Posterior vena cava (tissue), 2 donors: ENCODE data around the gene TTYH2. TPM values are rescaled to one million over a fixed set of nuclear protein-coding genes. Genes with fewer than 3 reads are reported as not detected.

Experiments used
- DNase-seq: peaks from one replicate; pipeline ENCODE4 v3.0.0-alpha.2; 2020; ENCODE audit warnings: low spot score
- intact Hi-C, 2 donors: fragments of 100-400 bp; cut with DNase I; formaldehyde crosslinking; loops; one replicate each; pipeline versions ENCODE4 v1.14.1 to v1.14.2; 2022 to 2023
- total RNA-seq, 2 donors: library from RNA; stranded (reverse); fragmentation: NEBNext Ultra II Directional; extraction: Animal tissue kit (Norgen Biotek cat#: 25700); gene quantifications; one replicate each; pipeline ENCODE4 v1.2.1, GENCODE V29; 2021
- donor health status: DM: yes; HTN: yes; CAD: no.
- donor health status: DM: yes; HTN: yes; CAD: no.

The TTYH2 gene
- total RNA-seq, 2 donors from 2014 or later = 3.2 to 5.5 TPM

DNA sequence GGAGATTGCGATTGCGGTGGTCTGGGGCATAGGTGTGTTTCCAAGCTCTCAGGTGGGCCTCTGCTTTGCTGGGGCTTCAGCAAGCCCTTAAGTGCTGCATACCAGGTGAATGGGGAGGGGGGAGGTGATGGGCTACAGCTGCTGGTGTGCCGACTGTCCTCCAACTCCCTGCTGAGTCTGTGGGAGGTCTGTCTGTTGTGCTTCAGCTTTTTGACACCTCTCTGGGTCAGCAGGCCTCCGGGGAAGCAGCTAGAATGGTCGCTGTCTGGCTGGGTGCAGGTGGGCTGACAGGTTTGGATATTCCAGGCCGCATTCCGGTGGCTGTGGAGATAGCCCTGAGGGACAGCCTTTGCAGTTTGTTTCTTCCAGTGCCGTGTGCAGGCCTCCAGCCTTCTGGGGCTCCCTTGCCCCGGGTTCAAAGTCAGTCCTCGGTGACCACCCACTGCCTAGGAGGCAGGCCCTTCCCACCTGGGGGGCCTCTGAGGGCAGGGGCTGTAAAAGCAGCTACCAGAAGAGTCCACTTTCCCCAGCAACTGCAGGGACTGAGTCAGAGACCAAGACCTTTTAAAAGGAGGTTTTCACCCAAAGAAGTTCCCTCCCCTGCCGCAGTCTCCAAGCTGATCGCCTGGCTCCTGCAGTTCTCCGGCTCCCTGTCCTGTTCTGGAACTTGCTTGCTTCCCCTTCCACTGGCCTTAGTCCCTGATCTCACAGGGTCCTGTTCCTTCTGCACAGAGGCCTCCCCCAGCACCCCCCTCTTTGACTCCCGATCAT, 2.0 kb upstream of the TTYH2 start:
- intact Hi-C loops = loop anchor here in 1 of 2 donors (10.0 kb wide), 1 partner anchor 243 kb away; no protein-coding TSS in a partner anchor

DNA sequence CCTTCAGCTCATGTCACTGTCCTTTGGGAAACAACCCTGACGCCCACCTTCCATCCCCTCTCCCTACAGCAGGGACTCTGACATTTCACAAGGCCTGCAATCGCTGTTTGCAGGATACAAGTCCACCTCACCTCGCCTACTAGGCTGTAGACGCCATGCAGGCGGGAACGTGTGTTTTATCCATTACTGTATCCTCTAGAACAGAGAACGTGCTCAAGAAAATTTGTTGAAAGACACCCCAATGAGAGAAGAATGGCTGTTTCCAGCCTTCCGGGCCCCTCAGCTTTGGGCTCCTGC, 1.5 kb upstream of the TTYH2 start:
- no peak for DNase-seq
- intact Hi-C loops = loop anchor here in 1 of 2 donors (10.0 kb wide), 1 partner anchor 243 kb away; no protein-coding TSS in a partner anchor

More for the DNA sequence above, 2.0 kb upstream of the TTYH2 start:
- DNase-seq = no peak

DNA sequence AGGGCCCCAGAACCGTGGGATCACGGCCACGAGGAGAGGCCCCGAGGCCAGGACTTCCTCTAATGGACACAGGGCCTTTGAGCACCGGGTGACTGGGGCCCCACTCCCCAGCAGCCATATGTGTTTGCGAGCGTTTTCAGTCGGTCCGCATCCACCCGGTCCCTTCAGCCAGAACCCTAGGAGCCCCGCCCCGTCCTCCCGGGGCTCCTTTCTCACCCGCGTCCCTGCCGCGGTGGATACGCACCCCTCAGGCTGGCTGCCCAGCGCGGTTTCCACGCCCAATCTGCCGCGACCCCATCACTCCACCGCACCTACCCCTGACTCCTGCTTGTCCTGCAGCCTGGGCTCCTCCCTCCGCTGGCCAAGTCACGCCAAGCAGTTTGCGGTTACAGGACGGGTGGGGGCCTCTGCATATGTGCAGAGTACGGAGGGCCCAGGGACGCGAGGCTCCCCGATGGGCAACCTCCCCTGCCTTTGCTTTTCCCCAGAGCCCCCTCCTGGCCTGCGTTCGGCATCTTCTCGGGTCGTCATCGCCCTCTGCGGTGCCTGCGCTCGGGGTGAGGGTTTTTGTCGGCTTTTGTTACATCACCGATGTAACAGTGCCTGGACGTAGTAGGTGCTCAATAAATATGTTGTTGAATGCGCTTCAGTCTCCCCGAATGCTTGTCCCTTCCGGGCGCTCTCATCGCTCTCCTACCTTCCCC, 1.0 kb upstream of the TTYH2 start:
- no peak for DNase-seq

DNA sequence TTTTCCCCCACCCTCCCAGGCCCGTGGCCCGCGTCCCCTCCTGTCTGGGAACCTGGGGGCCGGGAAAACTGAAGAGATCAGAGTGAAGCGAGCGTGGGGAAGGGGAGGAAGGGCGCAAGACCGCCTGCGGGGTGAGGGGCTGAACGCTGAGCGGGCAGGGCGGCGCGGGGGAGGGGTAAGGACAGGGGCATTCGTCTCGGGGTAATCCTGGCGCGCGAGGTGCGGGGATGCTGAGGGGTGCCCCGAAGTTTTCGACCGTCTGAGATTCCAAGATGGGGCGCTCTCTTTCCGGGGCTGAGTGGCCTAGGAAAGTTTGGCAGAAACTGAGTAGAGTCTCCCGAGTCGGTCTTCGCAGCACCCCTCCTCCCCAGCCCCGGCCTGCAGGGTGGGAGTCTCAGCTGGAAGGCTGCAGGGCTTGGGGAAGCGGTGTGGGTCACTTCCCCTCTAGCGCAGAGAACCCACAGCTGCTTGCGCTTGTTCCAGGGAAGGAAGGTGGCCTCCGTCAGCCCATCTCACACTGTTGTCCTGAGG, 555 bp downstream of the TTYH2 start:
- intact Hi-C loops = loop anchor here in 1 of 2 donors (10.0 kb wide), 1 partner anchor 241 kb away; no protein-coding TSS in a partner anchor
- peak; percentile 87 for DNase-seq

More for the DNA sequence above, 1.0 kb upstream of the TTYH2 start:
- intact Hi-C loops = loop anchor here in 1 of 2 donors (10.0 kb wide), 1 partner anchor 242 kb away; no protein-coding TSS in a partner anchor

DNA sequence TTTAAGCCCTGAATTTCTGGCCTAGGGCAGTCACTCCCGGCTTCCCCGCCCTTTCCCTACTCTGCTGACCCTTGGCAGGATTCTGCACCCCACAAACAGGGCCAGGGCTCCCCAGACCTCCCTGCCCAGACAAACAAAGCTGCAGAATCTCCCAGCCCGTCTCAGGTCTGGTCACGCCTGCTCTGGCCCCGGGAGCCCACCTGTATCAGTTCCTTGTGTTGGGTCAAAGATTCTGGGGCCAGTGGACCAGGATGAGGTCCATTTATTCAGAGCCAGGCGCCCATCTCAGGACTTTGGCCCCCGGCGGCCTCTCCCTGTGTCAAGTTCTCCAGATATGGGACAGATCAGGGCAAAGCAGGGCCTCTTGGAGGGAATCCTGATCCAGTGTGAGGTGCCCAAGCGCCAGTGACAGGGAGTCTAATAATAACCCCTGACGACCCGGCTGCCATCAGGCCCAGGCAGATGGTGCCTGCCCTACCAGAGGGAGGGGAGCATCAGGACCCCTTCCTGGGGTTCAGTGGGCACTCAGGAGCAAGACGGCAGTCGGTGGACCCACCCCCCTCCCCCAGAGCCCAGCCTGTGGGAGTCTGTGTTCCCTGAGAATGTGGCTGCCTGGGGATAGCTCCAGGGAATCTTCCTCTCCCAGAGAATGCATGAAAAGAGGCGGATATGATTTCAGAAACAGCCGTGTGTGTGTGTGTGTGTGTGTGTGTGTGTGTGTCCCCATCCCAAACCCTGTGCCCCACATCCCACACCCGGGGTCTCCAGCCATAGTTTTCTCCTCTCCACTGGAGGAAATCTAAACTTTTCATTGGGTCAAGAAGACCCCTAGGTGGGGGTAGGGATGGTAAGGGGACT, 1.3 kb downstream of the TTYH2 start:
- intact Hi-C loops = loop anchor here in 1 of 2 donors (10.0 kb wide), 1 partner anchor 240 kb away; no protein-coding TSS in a partner anchor
- no peak for DNase-seq

DNA sequence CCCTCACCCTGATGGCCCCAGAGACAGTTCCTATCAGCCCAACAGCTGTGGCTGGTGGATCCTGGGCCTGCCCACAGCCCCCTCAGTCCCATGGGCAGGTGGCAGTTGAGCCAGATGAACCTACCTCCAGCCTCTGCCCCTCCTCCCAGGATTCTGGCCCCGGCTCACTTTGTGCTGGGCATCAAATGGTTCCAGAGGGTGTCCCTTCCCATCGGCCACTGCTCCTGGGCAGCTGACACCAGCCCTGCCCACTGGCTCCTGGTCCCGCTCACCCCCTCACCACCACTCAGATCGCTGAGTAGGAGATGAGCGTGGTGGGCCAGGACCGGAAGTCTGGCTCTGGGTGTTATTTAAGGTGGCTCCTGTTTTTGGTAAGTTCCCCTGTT, 2.0 kb downstream of the TTYH2 start:
- DNase-seq = no peak
- intact Hi-C loops = loop anchor here in 1 of 2 donors (10.0 kb wide), 1 partner anchor 239 kb away; no protein-coding TSS in a partner anchor

DNA sequence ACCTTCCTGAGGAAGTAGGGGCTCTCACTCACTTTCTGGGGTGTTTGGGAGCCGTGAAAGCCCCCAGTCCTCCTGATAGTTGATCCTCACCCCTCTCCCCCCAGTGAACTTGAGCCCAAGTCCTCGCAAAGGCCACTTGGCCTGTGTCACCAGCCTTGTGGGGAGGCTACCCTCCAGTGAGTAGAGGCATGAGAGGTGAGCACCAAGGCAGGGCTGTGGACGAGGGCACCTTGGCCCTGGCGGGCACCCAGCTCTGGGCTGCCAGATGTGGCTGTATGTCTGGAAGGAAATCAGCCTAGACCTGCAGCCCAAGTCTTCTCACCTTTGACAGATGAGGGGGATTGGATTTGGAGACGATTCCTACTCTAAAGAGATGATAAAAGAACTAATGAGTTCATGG, 3.1 kb downstream of the TTYH2 start:
- intact Hi-C loops = loop anchor here in 1 of 2 donors (10.0 kb wide), 1 partner anchor 238 kb away; no protein-coding TSS in a partner anchor
- DNase-seq = no peak

DNA sequence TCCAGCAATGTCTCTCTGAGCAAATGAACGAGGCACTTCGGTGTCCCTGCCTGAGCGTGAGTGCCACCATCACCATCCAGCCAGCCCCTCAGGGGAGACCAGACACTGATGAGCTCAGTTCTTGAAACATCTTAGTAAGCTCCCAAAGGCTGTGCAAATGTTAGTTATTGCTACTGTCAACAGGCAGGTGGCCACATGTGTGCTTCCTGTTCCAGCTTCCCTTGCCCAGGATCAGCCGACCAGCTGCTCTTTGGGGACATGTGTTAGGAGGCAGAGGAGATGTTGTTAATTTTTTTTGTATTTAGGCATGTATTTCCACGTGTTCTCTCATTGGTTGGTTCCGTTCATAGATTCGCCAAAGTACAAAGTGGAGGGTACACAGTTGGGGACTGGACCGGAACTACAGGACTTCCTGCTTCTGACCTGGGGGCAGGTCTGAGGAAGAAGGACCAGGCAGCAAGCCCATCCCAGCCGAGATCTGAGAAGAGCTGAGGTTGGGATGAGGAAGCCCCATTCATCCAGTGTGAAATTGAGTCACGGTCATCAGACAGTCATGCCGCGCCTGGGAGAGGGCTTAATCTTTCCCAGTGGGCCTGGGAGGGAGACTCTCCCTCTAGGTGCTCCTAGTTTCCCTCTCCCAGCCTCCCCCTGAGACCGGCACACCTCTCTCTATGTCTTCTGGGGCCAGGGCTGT, 3.8 kb downstream of the TTYH2 start:
- DNase-seq = no peak
- intact Hi-C loops = loop anchor here in 1 of 2 donors (10.0 kb wide), 1 partner anchor 238 kb away; no protein-coding TSS in a partner anchor

DNA sequence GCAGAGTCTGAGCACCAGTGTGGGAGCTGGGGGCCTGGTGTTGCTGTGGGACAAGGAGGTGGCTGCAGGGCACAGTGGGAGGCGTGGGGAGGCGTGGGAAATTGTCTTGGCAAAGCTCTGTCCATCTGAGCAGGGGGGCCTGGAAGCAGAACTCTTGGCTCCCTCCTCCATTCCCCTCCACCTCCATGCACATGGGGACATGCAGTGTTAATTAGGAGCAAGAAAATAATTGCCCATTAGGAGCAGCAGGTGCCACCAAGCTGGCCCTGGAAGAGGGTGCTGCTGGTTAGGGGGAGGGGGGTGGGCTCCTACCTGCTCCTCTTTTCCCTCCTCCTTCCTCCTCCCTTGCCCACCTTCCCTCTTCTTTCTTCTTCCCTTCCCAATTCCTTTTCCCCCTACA, 4.5 kb downstream of the TTYH2 start:
- intact Hi-C loops = loop anchor here in 1 of 2 donors (10.0 kb wide), 1 partner anchor 237 kb away; no protein-coding TSS in a partner anchor

DNA sequence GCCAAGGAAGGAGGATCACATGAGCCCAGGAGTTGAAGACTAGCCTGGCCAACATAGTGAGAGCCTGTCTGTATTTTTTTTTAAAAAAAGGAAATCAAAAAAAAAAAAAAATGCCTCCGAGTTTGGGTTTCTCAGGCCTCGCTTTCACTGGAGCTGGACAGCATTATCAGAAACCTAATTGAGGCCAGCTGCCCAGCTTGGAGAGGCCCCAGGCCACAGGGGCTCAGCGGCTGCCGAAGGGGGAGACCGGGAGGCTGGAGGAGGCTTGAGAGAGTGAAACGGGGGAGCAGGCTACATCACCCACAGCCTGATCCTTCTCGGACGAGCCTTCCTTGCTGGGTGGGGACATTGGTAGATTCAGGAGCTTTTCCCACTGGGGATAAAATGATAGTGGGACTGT, 5.1 kb downstream of the TTYH2 start:
- DNase-seq = no peak
- intact Hi-C loops = loop anchor here in 1 of 2 donors (10.0 kb wide), 1 partner anchor 236 kb away; no protein-coding TSS in a partner anchor

More for the DNA sequence above, 4.5 kb downstream of the TTYH2 start:
- no peak for DNase-seq

DNA sequence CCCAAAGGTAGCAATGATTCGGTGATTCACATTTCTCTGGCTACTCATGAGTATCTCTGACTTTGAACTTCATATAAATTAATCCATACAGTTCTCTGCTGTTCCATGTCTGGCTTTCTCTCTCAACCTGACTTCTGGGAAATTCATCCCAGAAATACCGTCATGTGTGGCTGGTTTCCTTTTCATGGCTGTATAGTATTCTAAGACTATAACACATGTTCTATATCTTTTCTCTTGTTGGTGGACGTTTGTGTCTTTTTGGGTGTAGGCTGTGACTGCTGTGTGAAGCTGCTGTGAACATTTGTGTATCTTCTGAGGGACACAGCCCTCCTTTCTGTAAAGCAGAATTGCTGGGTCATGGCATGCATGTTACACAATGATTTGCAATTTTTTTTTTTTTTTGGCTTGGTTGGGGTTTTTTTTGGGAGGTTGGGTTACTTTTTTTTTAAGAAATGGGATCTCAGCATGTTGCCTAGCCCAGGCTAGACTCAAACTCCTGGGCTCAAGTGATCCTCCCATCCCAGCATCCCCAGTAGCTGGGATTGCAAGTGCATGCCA, 6.3 kb downstream of the TTYH2 start:
- no peak for DNase-seq
- intact Hi-C loops = loop anchor here in 1 of 2 donors (10.0 kb wide), 1 partner anchor 235 kb away; no protein-coding TSS in a partner anchor

DNA sequence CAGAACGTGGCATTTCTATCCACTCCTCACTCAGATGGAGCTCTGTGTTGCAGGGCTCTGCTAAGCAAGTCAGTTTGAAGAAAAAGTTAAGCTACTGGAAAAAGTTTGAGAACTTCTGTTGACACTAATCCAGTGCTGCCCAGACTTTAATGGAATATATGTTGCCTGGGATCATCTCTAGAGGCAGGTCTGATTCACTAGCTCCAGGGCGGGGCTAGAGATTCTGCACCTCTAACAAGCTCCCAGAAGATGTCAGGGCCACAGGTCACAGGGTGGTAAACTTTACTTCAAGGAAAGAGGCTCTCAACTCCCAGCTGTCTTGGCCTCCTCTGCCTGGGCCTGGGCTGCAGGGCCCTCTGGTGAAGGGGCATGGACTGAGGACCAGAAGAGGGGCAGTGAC, 6.8 kb downstream of the TTYH2 start:
- intact Hi-C loops = no loop called here

DNA sequence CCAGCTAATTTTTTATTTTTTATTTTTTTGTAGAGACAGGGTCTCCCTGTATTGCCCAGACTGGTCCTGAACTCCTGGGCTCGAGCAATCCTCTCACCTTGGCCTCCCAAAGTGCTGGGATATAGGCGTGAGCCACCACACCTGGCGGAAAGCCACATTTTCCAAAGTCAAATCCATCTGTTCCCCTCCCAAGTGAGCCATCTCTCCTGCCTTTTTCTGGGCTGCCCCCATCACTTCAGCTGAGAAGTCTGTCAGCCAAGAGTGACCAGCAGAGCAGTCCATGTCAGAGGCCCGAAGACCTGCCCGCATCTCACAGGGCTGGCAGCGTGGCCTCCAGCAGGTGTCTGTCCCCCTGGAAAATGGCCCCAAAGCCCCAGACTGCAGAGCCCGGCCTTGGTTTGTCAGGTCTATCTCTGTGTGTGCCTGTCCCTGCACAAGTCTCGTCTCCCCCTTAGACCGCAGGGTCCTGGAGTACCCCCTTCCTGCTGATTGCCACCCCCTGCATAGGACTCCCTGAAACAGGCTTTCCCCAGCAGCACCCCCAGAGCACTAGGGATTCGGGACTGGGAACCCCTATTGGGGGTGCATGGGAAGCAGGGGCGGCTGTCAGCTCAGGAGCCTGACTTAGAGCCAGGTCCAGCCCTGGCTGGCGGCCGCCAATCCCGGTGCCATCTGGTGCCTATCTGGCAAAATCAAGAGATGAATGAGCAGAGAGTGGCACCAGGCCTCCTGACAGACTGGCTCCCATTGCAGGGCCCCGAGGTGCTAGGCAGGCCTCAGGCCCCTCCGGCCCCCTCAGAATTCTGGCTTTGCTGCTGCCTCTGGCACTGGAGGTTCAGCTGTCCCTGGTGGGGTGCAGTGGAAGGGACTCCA, 7.8 kb downstream of the TTYH2 start:
- DNase-seq = no peak
- intact Hi-C loops = no loop called here

More for the DNA sequence above, 6.8 kb downstream of the TTYH2 start:
- no peak for DNase-seq

DNA sequence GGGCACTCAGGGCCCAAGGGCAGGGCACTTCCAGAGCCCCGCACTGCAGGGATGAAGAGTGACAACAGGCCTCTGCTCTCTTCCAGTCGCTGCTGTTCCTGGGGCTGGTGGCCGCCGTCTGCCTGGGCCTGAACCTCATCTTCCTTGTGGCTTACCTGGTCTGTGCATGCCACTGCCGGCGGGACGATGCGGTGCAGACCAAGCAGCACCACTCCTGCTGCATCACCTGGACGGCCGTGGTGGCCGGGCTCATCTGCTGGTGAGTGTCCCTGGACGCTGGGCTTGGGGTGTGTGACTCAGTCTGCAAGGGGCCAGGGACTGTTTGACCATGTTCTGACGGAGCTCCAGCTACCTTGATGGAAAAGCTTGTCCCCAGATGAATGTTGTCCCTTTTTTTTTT, 9.0 kb downstream of the TTYH2 start:
- intact Hi-C loops = no loop called here

DNA sequence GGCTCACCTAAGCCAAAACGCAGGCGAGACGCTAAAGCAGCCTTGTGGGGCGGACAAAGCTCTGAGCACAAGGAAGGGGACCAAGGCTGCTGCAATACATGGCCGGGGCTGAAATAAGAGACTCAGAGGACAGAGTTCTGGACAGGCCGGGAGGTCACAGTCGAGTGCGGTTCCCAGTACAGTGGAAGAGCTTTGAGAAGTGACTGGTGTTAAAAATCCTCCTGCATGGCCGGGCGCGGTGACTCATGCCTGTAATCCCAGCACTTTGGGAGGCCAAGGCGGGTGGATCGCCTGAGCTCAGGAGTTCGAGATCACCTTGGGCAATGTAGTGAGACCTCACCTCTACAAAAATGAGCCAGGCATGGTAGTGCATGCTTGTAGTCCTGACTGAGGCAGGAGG, 10.5 kb downstream of the TTYH2 start:
- DNase-seq = no peak
- intact Hi-C loops = no loop called here

More for the DNA sequence above, 9.0 kb downstream of the TTYH2 start:
- DNase-seq = no peak

DNA sequence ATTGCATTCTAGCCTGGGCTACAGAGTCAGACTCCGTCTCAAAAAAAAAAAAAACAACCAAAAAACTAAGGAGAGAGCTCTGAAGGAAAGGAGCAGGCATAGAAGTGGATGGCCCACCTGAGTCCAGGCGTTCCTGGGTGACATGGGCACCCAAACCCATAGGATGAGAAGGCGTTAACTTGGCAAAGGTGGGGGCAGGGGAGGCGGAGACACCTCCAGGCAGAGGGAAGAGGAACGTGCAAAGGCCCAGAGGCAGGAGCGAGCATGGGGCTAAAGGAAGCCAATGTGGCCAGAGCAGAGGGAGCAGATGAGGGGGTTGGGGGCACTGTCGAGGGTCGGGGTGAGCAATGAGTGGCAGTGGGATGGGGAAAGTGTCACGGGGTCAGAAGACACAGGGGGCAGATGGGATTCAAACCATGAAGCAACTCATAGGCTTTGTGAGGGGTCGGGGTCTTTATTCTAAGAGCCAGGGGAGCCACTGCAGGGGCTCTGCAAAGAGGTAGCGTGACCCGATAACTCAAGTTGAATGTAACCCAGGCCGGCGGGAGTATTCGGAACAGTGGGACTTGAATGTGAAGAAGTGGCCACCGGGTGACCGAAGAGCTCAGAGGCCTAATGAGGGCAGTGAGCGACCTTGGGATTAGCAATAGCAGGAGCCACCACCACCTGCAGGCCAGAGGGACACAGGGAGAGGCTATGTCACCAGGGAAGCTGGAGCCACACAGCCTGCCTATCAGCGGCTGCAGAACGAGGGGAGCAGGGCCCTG, 11.8 kb downstream of the TTYH2 start:
- DNase-seq = peak; percentile 76
- intact Hi-C loops = no loop called here
